ENCODE results near the gene EBF4. TPM values are rescaled to one million over a fixed set of nuclear protein-coding genes. Genes with fewer than 3 reads are reported as not detected.

EBF4 gene
- polyA plus RNA-seq, 3 donors = 0.12 TPM; not detected in 2

DNA sequence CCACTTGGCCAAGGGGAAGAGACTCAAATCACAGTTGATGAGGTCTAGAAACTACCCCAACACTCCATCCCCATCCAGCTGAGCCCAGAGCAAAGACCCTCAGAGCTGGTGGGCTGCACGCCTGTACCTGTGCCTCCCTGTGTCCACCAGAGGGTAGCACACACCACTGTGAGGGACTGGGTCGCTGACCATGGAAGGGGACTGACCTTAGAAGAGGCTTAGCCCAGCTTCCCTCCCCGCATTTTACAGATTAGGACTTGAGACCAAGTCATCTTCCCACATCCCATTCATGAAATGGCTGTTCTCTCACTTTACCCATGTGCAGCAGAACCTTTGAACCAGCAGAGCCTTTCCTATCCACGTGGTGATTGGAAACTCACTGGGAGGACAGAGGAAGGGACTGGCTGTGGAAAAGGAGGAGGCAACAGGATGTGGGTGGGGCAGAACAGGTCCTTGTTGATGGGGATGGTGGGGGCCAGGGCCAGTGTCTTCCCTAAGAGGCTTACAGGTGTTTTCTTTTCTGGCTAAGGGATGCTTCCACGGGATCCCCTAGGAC, 63.6 kb downstream of the EBF4 start:
- Histone ChIP-seq H3K4me3 (replicated peaks in 1 of 3; ENCODE audit: low read depth in 2 of 3, low read length in 3 of 3) (no peak overlapping the region), H3K27ac (ENCODE audit: low read depth in 1 of 2, low read length in 2 of 2) (no peak overlapping the region), H3K27me3 (ENCODE audit: control insufficient read depth in 2 of 2, insufficient read depth in 2 of 2, low read length in 2 of 2) (peaks cover 11 to 43% of the 10 kb centered on the region in 2 donors), H4K20me1 (ENCODE audit: insufficient read depth, low read length) (no peaks in the 10 kb centered on the region), H2AFZ (ENCODE audit: insufficient read depth, low read depth, low read length, poor library complexity, severe bottlenecking) (no peak overlapping the region), H3K9me3 (replicated peaks in 1 of 2; ENCODE audit: control insufficient read depth in 1 of 2, insufficient read depth in 1 of 2, low read length in 2 of 2) (no peaks in the 10 kb centered on the region), H3K36me3 (replicated peaks in 1 of 2; ENCODE audit: control insufficient read depth in 1 of 2, insufficient read depth in 2 of 2, low read length in 2 of 2) (no peaks in the 10 kb centered on the region), H3K4me2 (replicated peaks; ENCODE audit: extremely low read depth, low read length, poor library complexity, severe bottlenecking) (no peak overlapping the region), H3K9ac (ENCODE audit: insufficient read depth, low read length, poor library complexity, severe bottlenecking) (no peak overlapping the region), H3K79me2 (ENCODE audit: insufficient read depth, low read length) (no peaks in the 10 kb centered on the region), H3K4me1 (ENCODE audit: control insufficient read depth in 1 of 2, insufficient read depth in 2 of 2, low read length in 2 of 2) (peaks cover 17 to 22% of the 10 kb centered on the region in 2 donors)
- Mint-ChIP-seq H3K27ac (no peak overlapping the region), H3K4me1 (peaks cover 13% of the 10 kb centered on the region), H3K4me3 (peak overlapping the region in 1 of 2 donors; percentile 26), H3K36me3 (peaks cover 3 to 10% of the 10 kb centered on the region in 2 donors), H3K9me3 (peaks cover 0 to 7% (median 2%) of the 10 kb centered on the region in 7 donors), H3K27me3 (ENCODE audit: low read depth in 3 of 3) (peaks cover 35 to 56% (median 39%) of the 10 kb centered on the region in 3 donors)
- intact Hi-C loops (cut with micrococcal nuclease) = no loop called here
- TF ChIP-seq, protein P1, sequence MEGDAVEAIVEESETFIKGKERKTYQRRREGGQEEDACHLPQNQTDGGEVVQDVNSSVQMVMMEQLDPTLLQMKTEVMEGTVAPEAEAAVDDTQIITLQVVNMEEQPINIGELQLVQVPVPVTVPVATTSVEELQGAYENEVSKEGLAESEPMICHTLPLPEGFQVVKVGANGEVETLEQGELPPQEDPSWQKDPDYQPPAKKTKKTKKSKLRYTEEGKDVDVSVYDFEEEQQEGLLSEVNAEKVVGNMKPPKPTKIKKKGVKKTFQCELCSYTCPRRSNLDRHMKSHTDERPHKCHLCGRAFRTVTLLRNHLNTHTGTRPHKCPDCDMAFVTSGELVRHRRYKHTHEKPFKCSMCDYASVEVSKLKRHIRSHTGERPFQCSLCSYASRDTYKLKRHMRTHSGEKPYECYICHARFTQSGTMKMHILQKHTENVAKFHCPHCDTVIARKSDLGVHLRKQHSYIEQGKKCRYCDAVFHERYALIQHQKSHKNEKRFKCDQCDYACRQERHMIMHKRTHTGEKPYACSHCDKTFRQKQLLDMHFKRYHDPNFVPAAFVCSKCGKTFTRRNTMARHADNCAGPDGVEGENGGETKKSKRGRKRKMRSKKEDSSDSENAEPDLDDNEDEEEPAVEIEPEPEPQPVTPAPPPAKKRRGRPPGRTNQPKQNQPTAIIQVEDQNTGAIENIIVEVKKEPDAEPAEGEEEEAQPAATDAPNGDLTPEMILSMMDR (IDR thresholded peaks at IDR 0.05) = no peak
- DNase-seq = no peak
- WGBS (ENCODE audit: insufficient coverage) = 35% methylated on average over 4 of the region's 5 CpGs

DNA sequence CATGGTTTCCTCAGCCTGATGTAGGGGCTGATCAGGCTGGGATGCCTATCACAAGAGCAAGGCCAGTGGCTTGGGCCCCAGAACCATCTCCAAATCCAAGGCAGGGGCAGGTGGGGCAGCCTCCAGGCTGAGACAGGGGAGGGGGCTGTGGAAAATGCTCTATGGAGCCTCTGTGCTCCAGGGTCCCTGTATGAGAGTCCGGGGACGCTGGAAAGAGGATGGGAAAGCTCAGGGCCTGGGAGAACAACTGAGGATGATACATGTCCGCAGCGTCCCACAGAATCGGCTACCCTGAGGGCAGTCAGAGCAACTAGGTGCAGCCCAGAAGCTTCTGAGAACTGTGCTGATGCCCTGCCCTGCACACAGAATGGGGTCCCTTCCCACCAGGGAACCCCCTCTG, 64.4 kb downstream of the EBF4 start:
- Mint-ChIP-seq H3K9me3 (peaks cover 0 to 7% (median 2%) of the 10 kb centered on the region in 7 donors), H3K36me3 (peaks cover 3 to 10% of the 10 kb centered on the region in 2 donors), H3K4me1 (peaks cover 9% of the 10 kb centered on the region), H3K27ac (no peak overlapping the region), H3K27me3 (ENCODE audit: low read depth in 3 of 3) (peaks cover 35 to 52% (median 39%) of the 10 kb centered on the region in 3 donors), H3K4me3 (no peak overlapping the region)
- no peaks in the 10 kb centered on the region for H3K79me2 ChIP-seq (ENCODE audit: insufficient read depth, low read length)
- H2AFZ ChIP-seq (ENCODE audit: insufficient read depth, low read depth, low read length, poor library complexity, severe bottlenecking) = no peak overlapping the region
- no peaks in the 10 kb centered on the region for H3K36me3 ChIP-seq (replicated peaks in 1 of 2; ENCODE audit: control insufficient read depth in 1 of 2, insufficient read depth in 2 of 2, low read length in 2 of 2)
- intact Hi-C loops (cut with micrococcal nuclease) = no loop called here
- no peak overlapping the region for H3K9ac ChIP-seq (ENCODE audit: insufficient read depth, low read length, poor library complexity, severe bottlenecking)
- 98% methylated on average over 5 of the region's 5 CpGs for WGBS (ENCODE audit: insufficient coverage)
- H3K4me3 ChIP-seq (replicated peaks in 1 of 3; ENCODE audit: low read depth in 2 of 3, low read length in 3 of 3) = no peak overlapping the region
- no peaks in the 10 kb centered on the region for H4K20me1 ChIP-seq (ENCODE audit: insufficient read depth, low read length)
- peaks cover 11 to 13% of the 10 kb centered on the region in 2 donors for H3K4me1 ChIP-seq (ENCODE audit: control insufficient read depth in 1 of 2, insufficient read depth in 2 of 2, low read length in 2 of 2)
- no peak overlapping the region for H3K27ac ChIP-seq (ENCODE audit: low read depth in 1 of 2, low read length in 2 of 2)
- TF ChIP-seq, protein P1 (IDR thresholded peaks at IDR 0.05) = no peak
- H3K9me3 ChIP-seq (replicated peaks in 1 of 2; ENCODE audit: control insufficient read depth in 1 of 2, insufficient read depth in 1 of 2, low read length in 2 of 2) = no peaks in the 10 kb centered on the region
- H3K4me2 ChIP-seq (replicated peaks; ENCODE audit: extremely low read depth, low read length, poor library complexity, severe bottlenecking) = no peak overlapping the region
- peaks cover 11 to 38% of the 10 kb centered on the region in 2 donors for H3K27me3 ChIP-seq (ENCODE audit: control insufficient read depth in 2 of 2, insufficient read depth in 2 of 2, low read length in 2 of 2)
- no peak for DNase-seq
